Bronchial epithelial cell (primary cell): ENCODE data around the gene TEX12. TPM values are rescaled to one million over a fixed set of nuclear protein-coding genes. Genes with fewer than 3 reads are reported as not detected.

Experiments used
- DNase-seq: peaks from one replicate; pipeline ENCODE4 v3.0.0-alpha.2; 2010; ENCODE audit warnings: low read depth
- FAIRE-seq: peaks from 2 replicates; lab custom pipeline; 2011; peaks lifted over from hg19 to GRCh38; lab: Jason Lieb, UNC
- H3K27me3 ChIP-seq: 2 replicates; pipeline ENCODE4 v1.5.1; 2011; ENCODE audit warnings: low read length; ENCODE audit not compliant: control insufficient read depth, insufficient read depth
- H3K36me3 ChIP-seq: 2 replicates; pipeline ENCODE4 v1.5.1; 2011; ENCODE audit warnings: low read length; ENCODE audit not compliant: control insufficient read depth, insufficient read depth
- H3K4me3 ChIP-seq: 2 replicates; pipeline ENCODE4 v1.5.1; 2011; ENCODE audit warnings: mild to moderate bottlenecking, low read depth, low read length, control low read depth
- CTCF ChIP-seq: IDR thresholded peaks from 2 replicates; pipeline ENCODE4 v1.5.1; 2011; ENCODE audit warnings: mild to moderate bottlenecking, moderate library complexity, low read length, control low read depth, inconsistent platforms; ENCODE audit not compliant: insufficient read depth, severe bottlenecking
- total RNA-seq: library from RNA; depleted of rRNA; stranded (reverse); fragments of >200 nt; gene quantifications from 2 replicates; pipeline ENCODE4 v1.2.1, GENCODE V29; 2014

TEX12 gene
- total RNA-seq, 1 donor from 2014 or later, result 0.26 TPM

GRCh38 chr11:112128483-112129121 lies 38.6 kb upstream of the TEX12 start:
- no peak for TF ChIP-seq CTCF
- Histone ChIP-seq H3K4me3 (no peak overlapping the region), H3K36me3 (no peaks in the 10 kb centered on the region), H3K27me3 (no peaks in the 10 kb centered on the region)
- FAIRE-seq (peak; percentile 50), DNase-seq (peak; percentile 75)

GRCh38 chr11:112129656-112130055 lies 37.5 kb upstream of the TEX12 start:
- TF ChIP-seq CTCF, result no peak
- DNase-seq (no peak), FAIRE-seq (no peak)
- Histone ChIP-seq H3K4me3 (no peak overlapping the region), H3K36me3 (no peaks in the 10 kb centered on the region), H3K27me3 (no peaks in the 10 kb centered on the region)

- Histone ChIP-seq H3K36me3 (no peaks in the 10 kb centered on the region), H3K27me3 (no peaks in the 10 kb centered on the region), H3K4me3 (no peak overlapping the region)
- DNase-seq (no peak), FAIRE-seq (peak; percentile 70)
- TF ChIP-seq CTCF, result no peak
Measured at GRCh38 chr11:112132737-112133136, 34.4 kb upstream of the TEX12 start.

- no peak for TF ChIP-seq CTCF
- FAIRE-seq, result no peak
- H3K4me3 ChIP-seq, result no peak overlapping the region
- no peaks in the 10 kb centered on the region for H3K36me3 ChIP-seq
- H3K27me3 ChIP-seq, result no peaks in the 10 kb centered on the region
- DNase-seq, result no peak
Measured at GRCh38 chr11:112134473-112134872, 32.7 kb upstream of the TEX12 start.

GRCh38 chr11:112143597-112143996 lies 23.6 kb upstream of the TEX12 start:
- no peak for TF ChIP-seq CTCF
- FAIRE-seq, result no peak

GRCh38 chr11:112150517-112150916 lies 16.7 kb upstream of the TEX12 start:
- no peak for TF ChIP-seq CTCF
- Histone ChIP-seq H3K36me3 (peaks cover 13% of the 10 kb centered on the region), H3K4me3 (no peak overlapping the region), H3K27me3 (no peaks in the 10 kb centered on the region)
- FAIRE-seq (no peak), DNase-seq (no peak)

More at GRCh38 chr11:112143597-112143996, 23.6 kb upstream of the TEX12 start:
- H3K27me3 ChIP-seq, result no peaks in the 10 kb centered on the region
- H3K4me3 ChIP-seq, result no peak overlapping the region
- no peak for DNase-seq
- H3K36me3 ChIP-seq, result peaks cover 8% of the 10 kb centered on the region
